ENCODE results near the gene SLC22A23.

Gene SLC22A23

GRCh38 chr6:3484192-3484591, 27.3 kb upstream of the SLC22A23 start:
- DNase-seq, result no peak
- H3K27me3 ChIP-seq (replicated peaks; ENCODE audit: insufficient read depth, low read length), result no peaks in the 10 kb centered on the region
- H3K9me3 ChIP-seq (replicated peaks; ENCODE audit: insufficient read depth, low read length), result no peaks in the 10 kb centered on the region
- no peak overlapping the region for H3K27ac ChIP-seq (ENCODE audit: low read length)
- H3K79me2 ChIP-seq (ENCODE audit: low read length), result no peaks in the 10 kb centered on the region
- H3K9me2 ChIP-seq (replicated peaks; ENCODE audit: insufficient read depth, low read length), result no peaks in the 10 kb centered on the region
- no peak for TF ChIP-seq CTCF (IDR thresholded peaks at IDR 0.05; ENCODE audit: low read length)
- H3K4me1 ChIP-seq (ENCODE audit: low read length), result no peaks in the 10 kb centered on the region
- H3K4me2 ChIP-seq (ENCODE audit: low read depth, low read length), result no peak overlapping the region
- H2AFZ ChIP-seq (ENCODE audit: low read length), result no peak overlapping the region
- H3K9ac ChIP-seq (ENCODE audit: low read length), result no peak overlapping the region
- H4K20me1 ChIP-seq (ENCODE audit: insufficient read depth, low read length), result no peaks in the 10 kb centered on the region
- H3F3A ChIP-seq (ENCODE audit: insufficient read depth, low read length), result no peaks in the 10 kb centered on the region
- no peaks in the 10 kb centered on the region for H3K36me3 ChIP-seq (replicated peaks; ENCODE audit: insufficient read depth, low read length)
- no peak overlapping the region for H3K4me3 ChIP-seq (ENCODE audit: low read length)

GRCh38 chr6:3483675-3484074, 26.8 kb upstream of the SLC22A23 start:
- Histone ChIP-seq H3K9ac (ENCODE audit: low read length) (no peak overlapping the region), H4K20me1 (ENCODE audit: insufficient read depth, low read length) (no peaks in the 10 kb centered on the region), H3K27ac (ENCODE audit: low read length) (no peak overlapping the region), H3K4me3 (ENCODE audit: low read length) (no peak overlapping the region), H3K79me2 (ENCODE audit: low read length) (no peaks in the 10 kb centered on the region), H3K4me2 (ENCODE audit: low read depth, low read length) (no peak overlapping the region), H3K4me1 (ENCODE audit: low read length) (no peaks in the 10 kb centered on the region), H3K9me3 (replicated peaks; ENCODE audit: insufficient read depth, low read length) (no peaks in the 10 kb centered on the region), H3F3A (ENCODE audit: insufficient read depth, low read length) (no peaks in the 10 kb centered on the region), H3K27me3 (replicated peaks; ENCODE audit: insufficient read depth, low read length) (no peaks in the 10 kb centered on the region), H3K9me2 (replicated peaks; ENCODE audit: insufficient read depth, low read length) (no peaks in the 10 kb centered on the region), H2AFZ (ENCODE audit: low read length) (no peak overlapping the region), H3K36me3 (replicated peaks; ENCODE audit: insufficient read depth, low read length) (no peaks in the 10 kb centered on the region)
- no peak for DNase-seq
- no peak for TF ChIP-seq EZH2 (optimal IDR thresholded peaks at IDR 0.05; ENCODE audit: low read depth, low read length)
- no peak for TF ChIP-seq EZH2phosphoT487 (IDR thresholded peaks at IDR 0.05; ENCODE audit: low read length)
- TF ChIP-seq CTCF (IDR thresholded peaks at IDR 0.05; ENCODE audit: low read length), result no peak

GRCh38 chr6:3482869-3483268, 26.0 kb upstream of the SLC22A23 start:
- Histone ChIP-seq H3K79me2 (ENCODE audit: low read length) (no peaks in the 10 kb centered on the region), H3K4me1 (ENCODE audit: low read length) (no peaks in the 10 kb centered on the region), H3F3A (ENCODE audit: insufficient read depth, low read length) (no peaks in the 10 kb centered on the region), H3K4me2 (ENCODE audit: low read depth, low read length) (no peak overlapping the region), H3K4me3 (ENCODE audit: low read length) (no peak overlapping the region), H3K9me2 (replicated peaks; ENCODE audit: insufficient read depth, low read length) (no peaks in the 10 kb centered on the region), H4K20me1 (ENCODE audit: insufficient read depth, low read length) (no peaks in the 10 kb centered on the region), H3K9ac (ENCODE audit: low read length) (no peak overlapping the region), H3K36me3 (replicated peaks; ENCODE audit: insufficient read depth, low read length) (no peaks in the 10 kb centered on the region), H2AFZ (ENCODE audit: low read length) (no peak overlapping the region), H3K9me3 (replicated peaks; ENCODE audit: insufficient read depth, low read length) (no peaks in the 10 kb centered on the region), H3K27ac (ENCODE audit: low read length) (no peak overlapping the region), H3K27me3 (replicated peaks; ENCODE audit: insufficient read depth, low read length) (no peaks in the 10 kb centered on the region)
- TF ChIP-seq EZH2 (optimal IDR thresholded peaks at IDR 0.05; ENCODE audit: low read depth, low read length), result no peak
- TF ChIP-seq CTCF (IDR thresholded peaks at IDR 0.05; ENCODE audit: low read length), result no peak
- no peak for TF ChIP-seq EZH2phosphoT487 (IDR thresholded peaks at IDR 0.05; ENCODE audit: low read length)
- no peak for DNase-seq

- H3K27ac ChIP-seq (ENCODE audit: low read length), result no peak overlapping the region
- no peaks in the 10 kb centered on the region for H3K9me3 ChIP-seq (replicated peaks; ENCODE audit: insufficient read depth, low read length)
- H3K4me2 ChIP-seq (ENCODE audit: low read depth, low read length), result no peak overlapping the region
- H3F3A ChIP-seq (ENCODE audit: insufficient read depth, low read length), result no peaks in the 10 kb centered on the region
- no peaks in the 10 kb centered on the region for H3K4me1 ChIP-seq (ENCODE audit: low read length)
- no peak for DNase-seq
- H3K27me3 ChIP-seq (replicated peaks; ENCODE audit: insufficient read depth, low read length), result no peaks in the 10 kb centered on the region
- no peak overlapping the region for H3K9ac ChIP-seq (ENCODE audit: low read length)
- no peaks in the 10 kb centered on the region for H3K9me2 ChIP-seq (replicated peaks; ENCODE audit: insufficient read depth, low read length)
- no peak overlapping the region for H3K4me3 ChIP-seq (ENCODE audit: low read length)
- no peaks in the 10 kb centered on the region for H3K36me3 ChIP-seq (replicated peaks; ENCODE audit: insufficient read depth, low read length)
- TF ChIP-seq EZH2phosphoT487 (IDR thresholded peaks at IDR 0.05; ENCODE audit: low read length) (no peak), CTCF (IDR thresholded peaks at IDR 0.05; ENCODE audit: low read length) (no peak), EZH2 (optimal IDR thresholded peaks at IDR 0.05; ENCODE audit: low read depth, low read length) (no peak)
- H3K79me2 ChIP-seq (ENCODE audit: low read length), result no peaks in the 10 kb centered on the region
- no peaks in the 10 kb centered on the region for H4K20me1 ChIP-seq (ENCODE audit: insufficient read depth, low read length)
- no peak overlapping the region for H2AFZ ChIP-seq (ENCODE audit: low read length)
Observed at GRCh38 chr6:3481640-3482039, 24.8 kb upstream of the SLC22A23 start.

Measured in MM.1S (cell line).